Endothelial cell of umbilical vein (primary cell): ENCODE measurements around the gene AUTS2. TPM values are rescaled to one million over a fixed set of nuclear protein-coding genes. Genes with fewer than 3 reads are reported as not detected.

Experiments
- BruUV-seq: library from RNA; stranded (reverse); fragments of 400-500 nt; replicated peaks from 2 replicates; lab custom pipeline; 2021; lab: Mats Ljungman, UMichigan
- CTCF ChIA-PET: fragments of 300-600, 350-600 bp; sonication (Branson Sonifier 250); formaldehyde crosslinking; loops from one replicate; lab custom pipeline; 2021; ENCODE audit warnings: antibody characterized with exemption, inconsistent platforms; lab: Charles Lee
- POLR2A ChIA-PET: fragments of 300-600, 350-600 bp; sonication (Branson Sonifier 250); formaldehyde crosslinking; loops from one replicate; lab custom pipeline; 2021; ENCODE audit warnings: antibody characterized with exemption, inconsistent platforms; lab: Charles Lee
- DNase-seq: peaks from one replicate; pipeline ENCODE4 v3.0.0-alpha.2; 2011; ENCODE audit warnings: low read depth, low spot score
- FAIRE-seq: peaks from 2 replicates; lab custom pipeline; 2011; peaks lifted over from hg19 to GRCh38; lab: Jason Lieb, UNC
- H2AFZ ChIP-seq: 2 replicates; pipeline ENCODE4 v1.6.0; 2012; ENCODE audit warnings: low read depth, low read length, control low read depth, inconsistent platforms
- H3K27ac ChIP-seq: 2 replicates; pipeline ENCODE4 v1.5.1; 2011; ENCODE audit warnings: low read depth, mild to moderate bottlenecking, control low read depth, low read length, moderate library complexity; ENCODE audit not compliant: insufficient read depth
- H3K27me3 ChIP-seq, 2 experiments: 2 replicates each; pipeline versions ENCODE4 v1.6.0 to v1.6.1; 2011; ENCODE audit warnings: low read length in 2 of 2, mixed read lengths in 1 of 2; ENCODE audit not compliant: control insufficient read depth in 2 of 2, insufficient read depth in 2 of 2
- H3K36me3 ChIP-seq, 2 experiments: 2 replicates in 1 of 2; 3 replicates in 1 of 2; pipeline ENCODE4 v1.5.1; 2011; ENCODE audit warnings: low read length in 2 of 2, mild to moderate bottlenecking in 1 of 2, moderate library complexity in 1 of 2; ENCODE audit not compliant: control insufficient read depth in 2 of 2, insufficient read depth in 2 of 2; ENCODE audit errors: extremely low read depth in 1 of 2
- H3K4me1 ChIP-seq: 3 replicates; pipeline ENCODE4 v1.5.1; 2011; ENCODE audit warnings: mild to moderate bottlenecking, low read length; ENCODE audit not compliant: control insufficient read depth, insufficient read depth; ENCODE audit errors: extremely low read depth
- H3K4me2 ChIP-seq: 2 replicates; pipeline ENCODE4 v1.6.1; 2011; ENCODE audit warnings: low read length, control low read depth, mixed read lengths; ENCODE audit not compliant: insufficient read depth
- H3K4me3 ChIP-seq, 3 experiments: fragments of 200-600 bp in 1 of 3; sonication (generic), shearing (Covaris generic) in 1 of 3; replicated peaks in 1 of 3; 2 replicates each; pipeline ENCODE4 v1.5.1; 2011 to 2016; ENCODE audit warnings: control low read depth in 3 of 3, low read length in 3 of 3, mild to moderate bottlenecking in 2 of 3, inconsistent platforms in 1 of 3, low read depth in 1 of 3, moderate library complexity in 1 of 3; ENCODE audit not compliant: insufficient read depth in 1 of 3
- H3K79me2 ChIP-seq: 2 replicates; pipeline ENCODE4 v1.6.0; 2012; ENCODE audit warnings: low read length, inconsistent platforms; ENCODE audit not compliant: control insufficient read depth, insufficient read depth
- H3K9ac ChIP-seq: replicated peaks from 2 replicates; pipeline ENCODE3; 2011; ENCODE audit warnings: low read length, control low read depth; ENCODE audit not compliant: insufficient read depth; ENCODE audit errors: extremely low read depth
- H3K9me1 ChIP-seq: replicated peaks from 3 replicates; pipeline ENCODE4 v1.6.0; 2011; ENCODE audit warnings: mild to moderate bottlenecking, low read length; ENCODE audit not compliant: control insufficient read depth, insufficient read depth; ENCODE audit errors: extremely low read depth
- H3K9me3 ChIP-seq: replicated peaks from 2 replicates; pipeline ENCODE4 v1.5.1; 2012; ENCODE audit warnings: low read length, inconsistent platforms; ENCODE audit not compliant: control insufficient read depth, insufficient read depth
- H4K20me1 ChIP-seq: replicated peaks from 2 replicates; pipeline ENCODE3; 2011; ENCODE audit warnings: mild to moderate bottlenecking, low read length; ENCODE audit not compliant: control insufficient read depth, insufficient read depth; ENCODE audit errors: extremely low read depth
- CTCF ChIP-seq, 2 donors: IDR thresholded peaks; 1 replicate in 1 of 2; 2 replicates in 1 of 2; pipeline ENCODE4 v1.5.1; 2011; ENCODE audit warnings: low read length in 2 of 2, mild to moderate bottlenecking in 2 of 2, moderate library complexity in 2 of 2, control low read depth in 1 of 2, inconsistent platforms in 1 of 2, low read depth in 1 of 2; ENCODE audit not compliant: insufficient read depth in 1 of 2; ENCODE audit errors: extremely low read depth in 1 of 2
- EZH2 ChIP-seq: IDR thresholded peaks from 2 replicates; pipeline ENCODE4 v1.6.1; 2012; ENCODE audit warnings: borderline replicate concordance, low read depth, mild to moderate bottlenecking, moderate library complexity, low read length, inconsistent platforms; ENCODE audit not compliant: severe bottlenecking
- FOS ChIP-seq: IDR thresholded peaks from 2 replicates; pipeline ENCODE4 v1.6.1; 2011; ENCODE audit warnings: mild to moderate bottlenecking, low read length, moderate library complexity, borderline replicate concordance; ENCODE audit not compliant: insufficient read depth
- GATA2 ChIP-seq: IDR thresholded peaks from 2 replicates; pipeline ENCODE4 v1.7.0; 2011; ENCODE audit warnings: low read depth, mild to moderate bottlenecking, moderate library complexity, mixed read lengths, low read length; ENCODE audit not compliant: insufficient read length, insufficient read depth
- JUN ChIP-seq: IDR thresholded peaks from 2 replicates; pipeline ENCODE4 v1.6.1; 2011; ENCODE audit warnings: borderline replicate concordance, low read depth; ENCODE audit not compliant: insufficient read length, insufficient read depth
- MYC ChIP-seq: IDR thresholded peaks from one replicate; pipeline ENCODE4 v1.6.1; 2011; ENCODE audit warnings: mild to moderate bottlenecking, low read depth, low read length
- POLR2A ChIP-seq: IDR thresholded peaks from 2 replicates; pipeline ENCODE4 v1.6.1; 2012; ENCODE audit warnings: low read depth, mild to moderate bottlenecking, control low read depth, low read length
- POLR2AphosphoS5 ChIP-seq: IDR thresholded peaks from 2 replicates; pipeline ENCODE4 v1.6.1; 2012; ENCODE audit warnings: low read depth, mild to moderate bottlenecking, control low read depth, low read length, moderate library complexity; ENCODE audit not compliant: insufficient read depth
- dilution Hi-C: fragments of 300-500 bp; cut with MboI; formaldehyde crosslinking; loops from one replicate; pipeline ENCODE4 v1.15.0; 2019; ENCODE audit warnings: low sequenced_read_pairs; ENCODE audit not compliant: extremely low pct_ligation_motif_present
- intact Hi-C: fragments of 100-400 bp; cut with micrococcal nuclease; formaldehyde crosslinking; loops from one replicate; pipeline ENCODE4 v1.10.0; 2022
- polyA plus RNA-seq, 4 experiments: library from polyadenylated mRNA; depleted of rRNA in 3 of 4; stranded (reverse) in 3 of 4; unstranded in 1 of 4; fragments of >200 nt; gene quantifications; 2 replicates each; pipeline versions ENCODE4 v1.2.1 to v1.2.3, GENCODE V29; 2011 to 2012; ENCODE audit warnings: missing spikeins in 1 of 4
- total RNA-seq: library from RNA; stranded (reverse); gene quantifications from 2 replicates; pipeline ENCODE4 v1.2.3, GENCODE V29; 2021
- TF ChIP-seq, protein P1 (sequence below): IDR thresholded peaks from 2 replicates; pipeline ENCODE4 v1.6.1; 2011; ENCODE audit not compliant: insufficient read depth, insufficient read length

AUTS2 gene
- total and polyA plus RNA-seq, 2 donors (not counting 3 experiments of a cell fraction or from before 2014, with no cell fraction given) = 0.59 to 8.0 TPM

DNA sequence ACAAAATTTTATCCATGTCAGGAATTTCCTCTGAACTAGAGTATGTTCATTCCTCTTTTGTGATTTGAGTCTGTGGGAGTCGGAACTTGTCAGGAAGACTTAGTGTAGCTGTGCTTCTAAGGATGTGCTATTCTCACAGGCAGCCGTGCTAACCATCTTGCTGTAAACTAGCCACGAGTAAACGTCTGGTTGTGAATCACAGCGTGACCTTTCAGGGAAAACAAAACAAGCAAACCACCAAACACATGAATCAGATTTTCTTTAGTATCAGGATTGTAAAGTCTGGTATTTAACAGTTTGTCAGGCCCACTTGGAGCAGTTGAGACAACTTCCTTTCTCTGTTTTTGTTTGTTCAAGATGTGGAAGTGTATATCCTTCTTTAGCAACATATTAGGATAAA, 32.0 kb downstream of the AUTS2 start:
- POLR2A ChIA-PET = no interaction called here
- H3K79me2 ChIP-seq = no peaks in the 10 kb centered on the region
- CTCF ChIA-PET = no interaction called here
- TF ChIP-seq POLR2AphosphoS5 (no peak), POLR2A (no peak), CTCF (IDR thresholded peaks at IDR 0.05; ENCODE audit: extremely low read depth in 1 of 2, insufficient read depth in 1 of 2, low read depth in 1 of 2, low read length in 2 of 2) (no peak), JUN (no peak), GATA2 (no peak), EZH2 (no peak), FOS (no peak), MYC (no peak)
- TF ChIP-seq, protein P1, sequence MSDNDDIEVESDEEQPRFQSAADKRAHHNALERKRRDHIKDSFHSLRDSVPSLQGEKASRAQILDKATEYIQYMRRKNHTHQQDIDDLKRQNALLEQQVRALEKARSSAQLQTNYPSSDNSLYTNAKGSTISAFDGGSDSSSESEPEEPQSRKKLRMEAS = no peak
- H3K27ac ChIP-seq = no peak overlapping the region
- no peaks in the 10 kb centered on the region for H4K20me1 ChIP-seq
- H3K9ac ChIP-seq = no peak overlapping the region
- H3K9me3 ChIP-seq = no peaks in the 10 kb centered on the region
- H3K4me3 ChIP-seq = no peak overlapping the region
- dilution Hi-C loops (no loop called here), intact Hi-C loops (no loop called here)
- BruUV-seq = no TSS peak
- H3K27me3 ChIP-seq = no peaks in the 10 kb centered on the region
- no peaks in the 10 kb centered on the region for H3K9me1 ChIP-seq
- H3K4me1 ChIP-seq = no peaks in the 10 kb centered on the region
- DNase-seq (peak; percentile 1), FAIRE-seq (peak; percentile 79)
- no peaks in the 10 kb centered on the region for H3K36me3 ChIP-seq
- H3K4me2 ChIP-seq = no peak overlapping the region
- H2AFZ ChIP-seq = peak overlapping the region; percentile 42
